ENCODE data around the gene ZDHHC8.

The ZDHHC8 gene, protein sequence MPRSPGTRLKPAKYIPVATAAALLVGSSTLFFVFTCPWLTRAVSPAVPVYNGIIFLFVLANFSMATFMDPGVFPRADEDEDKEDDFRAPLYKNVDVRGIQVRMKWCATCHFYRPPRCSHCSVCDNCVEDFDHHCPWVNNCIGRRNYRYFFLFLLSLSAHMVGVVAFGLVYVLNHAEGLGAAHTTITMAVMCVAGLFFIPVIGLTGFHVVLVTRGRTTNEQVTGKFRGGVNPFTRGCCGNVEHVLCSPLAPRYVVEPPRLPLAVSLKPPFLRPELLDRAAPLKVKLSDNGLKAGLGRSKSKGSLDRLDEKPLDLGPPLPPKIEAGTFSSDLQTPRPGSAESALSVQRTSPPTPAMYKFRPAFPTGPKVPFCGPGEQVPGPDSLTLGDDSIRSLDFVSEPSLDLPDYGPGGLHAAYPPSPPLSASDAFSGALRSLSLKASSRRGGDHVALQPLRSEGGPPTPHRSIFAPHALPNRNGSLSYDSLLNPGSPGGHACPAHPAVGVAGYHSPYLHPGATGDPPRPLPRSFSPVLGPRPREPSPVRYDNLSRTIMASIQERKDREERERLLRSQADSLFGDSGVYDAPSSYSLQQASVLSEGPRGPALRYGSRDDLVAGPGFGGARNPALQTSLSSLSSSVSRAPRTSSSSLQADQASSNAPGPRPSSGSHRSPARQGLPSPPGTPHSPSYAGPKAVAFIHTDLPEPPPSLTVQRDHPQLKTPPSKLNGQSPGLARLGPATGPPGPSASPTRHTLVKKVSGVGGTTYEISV

DNA sequence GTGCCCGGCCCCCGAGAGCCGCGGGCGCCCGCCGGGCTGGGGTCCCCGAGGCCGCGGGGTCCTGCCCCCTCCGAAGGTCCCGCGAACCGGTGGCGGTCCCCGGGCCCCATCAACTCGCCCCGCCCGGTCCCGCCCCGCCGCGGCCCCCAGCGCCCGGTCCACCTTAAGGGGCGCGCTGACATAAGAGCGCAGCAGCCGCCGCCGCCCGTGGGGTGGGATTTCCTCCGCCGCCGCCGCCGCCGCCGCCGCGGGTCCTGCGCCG is at the start of gene ZDHHC8:
TSS of gene ZDHHC8 (plus strand) at position 208 of the 262 bp plus-strand sequence. CDS start 144 bp downstream, outside the sequence.
- DNase-seq (ENCODE audit: low read depth in 2 of 3, low spot score in 2 of 3): no peak

DNA sequence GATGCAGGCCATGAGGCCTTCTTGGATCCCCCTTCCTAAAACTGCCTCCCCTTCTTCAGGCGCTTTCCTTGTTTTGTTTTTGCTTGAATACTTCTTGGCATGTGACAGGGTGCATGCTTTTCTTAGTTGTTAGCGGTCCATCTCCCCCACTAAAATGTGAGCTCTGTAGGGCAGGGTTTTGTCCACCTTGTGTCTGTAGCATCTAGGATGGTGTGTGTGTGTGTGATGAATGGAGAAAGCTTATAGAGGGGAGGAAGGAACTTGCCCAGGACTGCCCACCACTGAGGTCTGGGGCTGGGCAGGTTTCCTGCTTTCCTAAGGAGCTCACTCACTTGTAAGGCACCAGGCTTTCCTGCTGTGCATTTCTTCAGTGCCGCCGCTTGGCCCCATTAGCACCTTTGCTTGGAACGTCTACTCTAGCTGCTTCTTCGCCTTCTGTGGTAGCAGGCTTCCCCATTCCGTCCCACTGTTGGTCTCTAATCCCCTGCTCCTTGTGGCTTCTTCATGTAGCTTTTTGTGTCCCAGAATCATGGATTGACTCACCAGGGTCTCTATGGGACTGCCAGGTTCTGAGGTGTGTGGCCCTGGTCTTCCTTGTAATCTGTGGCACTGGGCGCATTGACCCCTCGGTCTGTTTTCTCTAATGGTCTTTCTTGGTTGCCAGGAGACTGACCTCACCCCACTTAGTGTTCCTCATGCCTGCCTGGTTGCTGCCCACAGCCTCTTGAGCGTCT is 48.3 kb upstream of the ZDHHC8 start:
- no peak for DNase-seq (ENCODE audit: low read depth in 2 of 3, low spot score in 2 of 3)

DNA sequence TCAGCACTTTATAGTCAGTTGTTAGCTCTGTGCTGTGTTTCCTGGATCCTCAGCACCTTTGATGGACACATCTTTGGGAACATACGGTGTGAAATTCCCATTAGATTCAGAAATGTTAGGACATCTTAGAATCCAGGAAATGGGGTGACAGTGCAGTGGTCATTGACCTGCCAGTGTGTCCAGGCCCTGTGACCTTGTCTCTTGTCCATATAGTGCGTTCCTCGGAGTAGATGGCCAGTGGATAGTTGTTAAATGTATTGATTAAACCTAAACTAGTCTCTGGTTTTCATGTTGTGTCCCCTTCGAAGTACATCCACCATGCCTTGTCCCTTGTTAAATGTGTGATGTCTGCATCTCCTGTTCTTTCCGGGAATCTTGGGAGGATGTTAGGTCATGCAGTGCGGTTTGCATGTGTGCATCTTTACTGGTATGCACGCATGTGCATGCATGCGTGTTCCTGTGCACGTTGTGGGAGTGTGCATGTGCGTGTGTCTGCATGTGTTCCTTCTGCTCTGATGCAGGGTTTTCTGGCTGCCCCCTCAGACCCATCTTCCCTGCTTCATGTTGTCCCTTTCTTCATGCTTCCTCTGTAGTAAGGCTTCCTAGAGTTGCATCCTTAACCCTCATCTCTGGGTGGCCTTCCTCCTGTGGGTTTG is 47.6 kb upstream of the ZDHHC8 start:
- DNase-seq (ENCODE audit: low read depth in 2 of 3, low spot score in 2 of 3): no peak

DNA sequence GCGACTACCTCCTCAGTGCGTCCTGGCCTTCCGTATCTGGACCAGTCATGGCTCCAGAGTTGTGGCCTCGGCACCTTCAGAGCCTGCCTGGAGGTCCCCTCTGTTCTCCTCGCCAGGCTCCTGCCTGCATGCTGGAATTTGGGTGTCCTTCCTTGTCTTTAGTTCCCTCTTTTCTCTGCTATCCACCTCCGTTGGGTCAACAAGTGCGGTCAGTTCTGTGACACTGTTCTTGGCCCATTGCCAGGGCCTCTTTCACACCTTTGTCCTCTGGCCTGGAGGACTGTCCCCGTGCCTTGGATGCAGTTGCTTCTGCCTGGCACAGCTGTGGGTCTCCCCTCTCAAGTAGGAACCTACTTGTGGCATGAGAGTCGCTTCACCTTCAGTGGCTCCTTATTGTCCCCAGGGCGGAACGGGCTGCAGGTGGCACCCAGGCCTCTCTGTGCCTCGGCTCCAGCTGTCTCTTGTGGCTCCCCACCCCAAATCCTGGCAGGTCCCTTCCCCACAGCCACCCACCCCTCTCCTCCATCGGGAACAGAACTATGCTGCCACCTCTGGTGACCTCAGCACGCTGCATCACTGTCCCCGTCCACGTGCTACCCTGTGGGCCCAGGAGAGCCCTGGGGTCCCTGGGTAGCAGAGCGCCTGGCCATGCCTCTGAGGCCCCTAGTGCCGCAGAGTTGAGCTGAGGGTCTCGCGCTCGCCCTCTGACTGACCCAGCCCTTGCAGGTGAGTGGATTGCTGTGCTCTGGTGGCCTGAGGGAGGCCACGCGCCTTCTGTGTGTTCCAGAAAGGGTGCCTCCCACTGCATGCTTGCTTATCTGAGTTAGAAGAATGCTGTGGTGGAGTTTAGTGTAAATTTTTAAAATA is 46.8 kb upstream of the ZDHHC8 start:
- DNase-seq (ENCODE audit: low read depth in 2 of 3, low spot score in 2 of 3): no peak

DNA sequence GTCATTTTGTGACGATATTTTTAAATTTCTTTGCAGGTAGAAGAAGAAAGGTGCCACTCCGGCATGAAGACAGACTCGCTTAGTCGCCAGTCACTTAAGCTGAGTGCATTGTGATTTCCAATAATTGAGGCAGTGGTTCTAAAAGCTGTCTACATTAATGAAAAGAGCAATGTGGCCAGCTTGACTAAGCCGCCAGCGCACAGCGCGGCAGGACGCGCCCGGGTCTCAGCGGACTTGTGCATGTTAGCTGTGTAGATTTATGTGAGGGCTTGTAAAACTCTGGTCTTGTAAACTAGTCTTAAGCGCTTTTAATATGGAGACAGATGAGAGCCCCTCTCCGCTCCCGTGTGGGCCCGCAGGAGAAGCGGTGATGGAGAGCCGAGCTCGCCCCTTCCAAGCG is 46.0 kb upstream of the ZDHHC8 start:
- no peak for DNase-seq (ENCODE audit: low read depth in 2 of 3, low spot score in 2 of 3)

DNA sequence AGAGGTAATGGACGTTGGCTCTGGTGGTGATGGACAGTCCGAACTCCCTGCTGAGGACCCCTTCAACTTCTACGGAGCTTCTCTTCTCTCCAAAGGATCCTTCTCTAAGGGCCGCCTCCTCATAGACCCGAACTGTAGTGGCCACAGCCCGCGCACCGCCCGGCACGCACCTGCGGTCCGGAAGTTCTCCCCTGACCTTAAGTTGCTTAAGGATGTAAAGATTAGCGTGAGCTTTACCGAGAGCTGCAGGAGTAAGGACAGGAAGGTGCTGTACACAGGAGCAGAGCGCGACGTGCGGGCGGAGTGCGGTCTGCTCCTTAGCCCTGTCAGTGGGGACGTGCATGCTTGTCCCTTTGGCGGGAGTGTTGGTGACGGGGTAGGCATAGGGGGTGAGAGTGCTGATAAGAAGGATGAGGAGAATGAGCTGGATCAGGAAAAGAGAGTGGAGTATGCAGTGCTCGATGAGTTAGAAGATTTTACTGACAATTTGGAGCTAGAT is 45.5 kb upstream of the ZDHHC8 start:
- DNase-seq (ENCODE audit: low read depth in 2 of 3, low spot score in 2 of 3): no peak

DNA sequence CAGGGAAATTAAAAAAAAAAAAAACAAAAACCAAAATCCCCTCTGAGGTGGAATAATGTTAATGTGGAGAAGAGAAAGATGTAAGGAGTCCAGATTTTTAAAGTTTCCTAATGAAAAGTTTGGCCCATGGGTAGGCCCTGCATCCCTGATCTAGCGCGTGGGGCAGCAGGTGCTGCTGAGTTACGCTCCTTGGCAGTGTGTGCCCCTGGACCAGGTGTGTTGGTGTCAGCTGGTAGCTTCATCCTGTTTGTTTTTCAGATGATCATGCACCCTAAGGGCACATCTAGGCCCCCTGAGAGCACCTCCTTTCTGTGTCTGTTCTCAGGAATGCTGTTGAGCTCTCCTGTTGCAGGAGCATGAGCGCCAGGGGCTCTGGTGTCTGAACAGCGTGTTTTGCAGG is 44.8 kb upstream of the ZDHHC8 start:
- DNase-seq (ENCODE audit: low read depth in 2 of 3, low spot score in 2 of 3): no peak

DNA sequence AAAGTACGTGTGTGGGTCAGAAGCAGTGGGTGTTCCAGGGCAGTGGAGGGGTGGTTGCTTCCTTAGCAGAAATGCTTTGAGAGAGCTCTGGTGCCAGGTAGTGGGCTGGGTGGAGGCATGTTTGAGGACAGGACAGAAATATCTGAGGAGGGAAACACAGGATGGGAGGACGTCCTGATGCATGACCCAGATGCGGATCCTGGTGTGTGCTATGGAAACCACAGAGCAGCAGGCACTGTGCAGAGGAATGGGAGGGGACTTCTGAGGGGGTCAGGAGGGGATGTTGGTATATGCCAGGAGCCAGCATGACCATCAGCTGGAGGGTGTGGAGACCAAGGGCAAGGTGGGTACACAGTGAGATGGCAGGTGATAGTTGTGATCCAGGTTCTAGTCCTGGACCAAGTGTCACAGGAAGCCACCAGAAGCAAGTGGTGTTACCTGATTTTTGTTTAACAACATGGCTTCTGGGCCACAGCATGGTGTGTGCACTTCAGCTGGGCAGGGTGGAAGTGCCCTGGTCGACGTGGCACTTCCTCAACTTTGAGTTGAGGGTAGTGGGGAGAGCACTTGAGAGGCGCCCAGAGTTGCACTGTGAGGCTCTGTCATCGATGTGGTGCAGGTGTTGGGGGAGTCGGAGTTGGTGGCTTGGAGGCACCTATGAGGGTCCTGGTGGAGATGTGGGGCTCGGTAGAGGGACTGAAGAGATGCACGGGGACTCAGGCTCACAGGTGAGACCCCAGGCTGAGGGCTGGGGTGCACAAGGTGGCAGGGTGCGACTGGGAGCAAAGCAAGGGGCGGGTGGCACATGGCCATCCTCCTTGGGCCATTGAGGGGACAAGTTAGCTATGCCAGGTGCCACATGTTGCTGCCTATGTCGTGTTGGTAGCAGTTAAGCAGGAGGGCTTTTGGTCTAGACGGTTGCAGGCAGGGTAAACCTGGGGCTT is 44.0 kb upstream of the ZDHHC8 start:
- no peak for DNase-seq (ENCODE audit: low read depth in 2 of 3, low spot score in 2 of 3)

DNA sequence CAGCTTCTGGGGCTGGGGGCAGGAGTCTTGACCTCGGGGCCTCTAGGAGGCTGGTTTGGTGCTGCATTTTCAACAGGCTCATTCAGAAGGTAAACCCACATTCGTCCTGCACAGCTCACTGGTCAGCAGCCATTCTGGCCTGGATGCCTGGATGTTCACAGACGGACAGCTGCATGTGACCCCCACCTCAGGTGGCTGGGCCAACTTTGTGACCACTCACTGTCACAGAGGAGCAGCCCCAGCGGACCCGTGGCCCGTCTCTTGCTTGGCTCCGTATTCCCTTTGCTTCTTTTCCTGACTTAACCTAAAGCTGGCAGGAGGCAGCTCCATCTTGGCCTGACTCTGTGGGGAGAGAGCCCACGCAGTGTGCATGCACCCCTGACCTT is 43.3 kb upstream of the ZDHHC8 start:
- DNase-seq (ENCODE audit: low read depth in 2 of 3, low spot score in 2 of 3): no peak

DNA sequence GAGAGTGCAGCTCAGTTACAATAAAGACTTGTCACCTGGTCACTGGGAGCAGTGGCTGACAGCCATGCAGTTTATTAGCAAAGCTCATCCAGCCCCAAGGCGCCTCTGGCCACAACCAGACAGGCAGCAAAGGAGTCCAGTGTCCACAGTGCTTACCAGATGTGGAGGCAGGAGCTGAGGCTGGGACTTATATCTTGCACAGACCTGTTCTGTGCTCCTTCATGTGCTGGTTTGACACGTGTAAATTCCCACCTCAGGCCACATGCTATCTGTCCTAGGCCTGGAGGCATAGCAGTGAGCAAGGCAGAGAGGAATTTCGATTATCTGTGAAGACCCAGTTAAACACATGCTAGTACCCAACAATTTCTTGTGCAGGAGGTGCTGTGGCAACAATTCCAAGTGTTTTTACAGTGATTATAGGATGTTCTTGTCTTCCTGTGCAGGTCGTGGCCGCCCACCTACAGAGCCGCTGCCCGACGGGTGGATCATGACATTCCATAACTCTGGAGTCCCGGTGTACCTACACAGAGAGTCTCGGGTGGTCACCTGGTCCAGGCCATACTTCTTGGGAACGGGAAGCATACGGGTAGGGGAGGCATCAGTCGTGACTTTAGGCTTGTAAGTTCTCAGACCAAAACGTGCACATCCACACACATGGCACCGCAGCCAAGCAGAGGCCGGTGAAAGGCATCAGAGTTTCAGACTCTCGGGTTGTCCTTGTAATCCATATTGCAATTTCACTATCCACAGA is 42.2 kb upstream of the ZDHHC8 start:
- DNase-seq (ENCODE audit: low read depth in 2 of 3, low spot score in 2 of 3): no peak

DNA sequence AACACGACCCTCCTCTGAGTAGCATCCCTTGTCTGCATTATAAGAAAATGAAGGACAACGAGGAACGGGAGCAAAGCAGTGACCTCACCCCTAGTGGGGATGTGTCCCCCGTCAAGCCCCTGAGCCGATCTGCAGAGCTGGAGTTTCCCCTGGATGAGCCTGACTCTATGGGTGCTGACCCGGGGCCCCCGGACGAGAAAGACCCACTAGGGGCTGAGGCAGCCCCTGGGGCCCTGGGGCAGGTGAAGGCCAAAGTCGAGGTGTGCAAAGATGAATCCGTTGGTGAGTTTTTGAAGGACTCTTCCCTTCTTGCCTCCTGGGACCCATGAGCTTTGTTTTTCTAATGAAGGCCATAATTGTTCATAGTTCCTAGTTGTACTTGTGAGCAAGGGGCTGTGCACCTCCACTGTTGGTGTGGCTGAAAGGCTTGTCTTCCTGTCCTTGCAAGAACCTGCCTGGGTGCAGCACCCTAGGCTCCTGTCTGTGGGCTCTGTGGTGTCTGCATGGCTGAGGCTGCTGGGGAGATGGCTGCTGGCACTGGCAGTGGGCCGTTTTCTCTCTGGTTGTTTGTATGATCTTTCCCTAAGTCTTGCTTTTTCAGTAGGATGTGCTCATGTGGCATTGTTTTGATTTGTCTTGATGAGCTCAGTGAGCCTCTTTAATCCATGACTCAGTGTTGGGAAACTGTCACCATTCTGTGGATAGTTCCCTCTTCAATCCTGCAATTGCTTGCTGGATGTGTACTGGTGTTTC is 41.5 kb upstream of the ZDHHC8 start:
- DNase-seq (ENCODE audit: low read depth in 2 of 3, low spot score in 2 of 3): no peak

DNA sequence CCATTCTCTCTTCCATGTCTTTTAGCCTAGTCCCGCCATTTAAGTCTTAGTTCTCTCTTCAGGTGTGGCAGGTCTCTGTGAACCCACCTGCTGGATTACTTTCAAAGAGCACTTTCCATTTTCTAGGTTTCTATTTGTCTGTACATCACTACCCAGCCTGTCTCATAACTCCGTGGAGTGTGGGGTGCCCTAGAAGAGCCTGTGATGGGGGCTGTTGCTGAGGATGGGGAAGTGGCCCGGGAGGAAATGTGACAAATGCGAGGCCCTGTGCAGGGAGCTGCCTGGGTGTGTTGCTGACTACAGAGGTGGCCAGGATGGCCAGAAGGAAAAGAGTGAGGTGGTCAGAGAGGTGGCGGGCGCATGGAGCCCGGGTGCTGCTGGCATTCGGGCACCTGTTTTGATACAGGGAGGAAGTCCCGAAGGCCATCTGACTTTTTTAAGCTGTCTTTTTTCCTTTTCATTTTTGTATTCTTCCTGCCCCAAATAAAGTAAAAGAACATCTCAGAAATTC is 40.8 kb upstream of the ZDHHC8 start:
- DNase-seq (ENCODE audit: low read depth in 2 of 3, low spot score in 2 of 3): no peak

DNA sequence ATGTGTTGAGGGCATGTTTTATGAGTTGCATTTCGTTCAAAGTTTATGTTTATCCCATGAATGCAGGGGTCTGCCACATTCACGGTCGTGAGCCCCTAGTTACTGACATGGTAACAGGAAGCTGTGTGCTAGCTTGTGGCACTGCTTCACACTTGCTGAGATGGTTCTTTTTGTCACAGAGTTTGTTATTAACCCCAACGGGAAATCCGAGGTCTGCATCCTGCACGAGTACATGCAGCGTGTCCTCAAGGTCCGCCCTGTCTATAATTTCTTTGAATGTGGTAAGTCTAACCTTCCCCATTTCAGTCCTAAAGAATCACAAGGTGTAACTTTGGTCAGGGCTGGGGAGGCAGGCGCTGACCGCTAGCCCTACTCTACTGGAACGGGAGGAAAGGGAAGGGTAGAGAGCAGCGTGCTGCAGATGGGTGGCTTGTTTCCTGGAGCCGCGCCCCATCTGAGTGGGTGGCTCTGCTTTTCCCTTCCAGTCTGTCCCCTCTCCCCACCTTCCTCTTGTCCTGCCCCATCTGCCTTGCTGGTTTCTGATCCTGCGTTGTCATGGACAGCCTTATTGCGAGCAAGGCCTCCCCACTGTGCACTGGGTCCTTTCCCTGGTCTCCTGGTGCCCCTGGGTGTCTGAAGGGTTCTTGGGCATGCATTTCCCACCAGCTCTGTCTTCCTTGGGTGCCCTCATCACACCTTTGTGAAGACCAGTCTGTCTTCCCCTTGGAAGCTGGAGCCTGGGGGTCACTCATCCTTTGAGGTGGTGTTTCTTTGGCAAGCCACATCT is 39.7 kb upstream of the ZDHHC8 start:
- DNase-seq (ENCODE audit: low read depth in 2 of 3, low spot score in 2 of 3): no peak

DNA sequence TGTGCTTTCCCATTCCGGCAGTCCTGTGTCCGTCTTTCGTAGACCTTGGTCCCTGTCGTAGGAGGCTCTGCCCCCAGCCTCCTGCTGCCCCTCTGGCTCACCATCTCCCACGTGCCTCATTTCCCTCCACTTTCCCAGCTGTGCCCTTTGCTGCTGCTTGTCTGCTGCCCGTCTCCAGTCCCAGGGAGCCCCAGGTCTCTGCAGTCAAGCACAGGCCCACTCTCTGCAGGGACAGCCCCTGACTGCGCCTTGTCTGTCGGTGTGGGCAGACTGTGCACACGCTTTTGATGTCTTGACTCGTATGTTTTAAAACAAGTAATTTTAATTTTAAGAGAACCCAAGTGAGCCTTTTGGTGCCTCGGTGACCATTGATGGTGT is 39.1 kb upstream of the ZDHHC8 start:
- no peak for DNase-seq (ENCODE audit: low read depth in 2 of 3, low spot score in 2 of 3)

DNA sequence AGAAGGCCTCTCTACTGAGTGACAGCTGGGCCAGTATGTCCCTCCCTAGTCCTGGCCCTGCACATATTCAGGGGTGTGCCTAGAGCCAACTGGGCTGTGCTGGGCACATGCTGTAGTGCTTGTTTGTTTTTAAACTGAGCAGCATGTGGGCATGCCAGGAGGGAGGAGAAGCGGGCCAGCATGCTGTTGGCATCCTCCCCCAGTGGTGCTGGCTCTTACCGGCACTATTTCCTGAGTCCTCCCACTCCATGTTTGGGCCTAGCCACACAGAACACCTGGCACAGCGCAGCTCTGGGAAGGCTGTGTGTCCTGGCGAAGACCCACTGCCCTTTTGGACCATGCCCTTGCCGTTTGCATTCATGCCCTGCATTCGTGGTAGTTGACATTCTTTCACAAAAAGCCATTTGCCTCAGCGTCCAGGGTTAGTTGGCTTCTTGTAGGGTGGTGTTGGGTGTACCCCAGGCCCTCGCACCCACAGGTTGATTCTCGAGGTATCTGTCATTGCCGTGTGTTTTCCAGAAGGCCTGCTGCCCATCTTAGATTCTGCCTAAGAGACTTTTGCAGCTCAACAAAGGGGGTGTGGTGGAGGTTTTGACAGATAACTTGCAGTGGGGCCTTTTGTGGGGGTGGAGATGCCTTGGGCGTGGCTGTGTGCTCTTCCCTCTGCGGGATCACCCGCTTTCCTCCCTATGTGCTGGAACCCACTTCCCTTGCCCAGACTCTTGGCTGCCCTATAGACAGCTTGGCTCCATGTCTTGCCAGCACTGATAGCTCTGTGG is 38.0 kb upstream of the ZDHHC8 start:
- no peak for DNase-seq (ENCODE audit: low read depth in 2 of 3, low spot score in 2 of 3)

DNA sequence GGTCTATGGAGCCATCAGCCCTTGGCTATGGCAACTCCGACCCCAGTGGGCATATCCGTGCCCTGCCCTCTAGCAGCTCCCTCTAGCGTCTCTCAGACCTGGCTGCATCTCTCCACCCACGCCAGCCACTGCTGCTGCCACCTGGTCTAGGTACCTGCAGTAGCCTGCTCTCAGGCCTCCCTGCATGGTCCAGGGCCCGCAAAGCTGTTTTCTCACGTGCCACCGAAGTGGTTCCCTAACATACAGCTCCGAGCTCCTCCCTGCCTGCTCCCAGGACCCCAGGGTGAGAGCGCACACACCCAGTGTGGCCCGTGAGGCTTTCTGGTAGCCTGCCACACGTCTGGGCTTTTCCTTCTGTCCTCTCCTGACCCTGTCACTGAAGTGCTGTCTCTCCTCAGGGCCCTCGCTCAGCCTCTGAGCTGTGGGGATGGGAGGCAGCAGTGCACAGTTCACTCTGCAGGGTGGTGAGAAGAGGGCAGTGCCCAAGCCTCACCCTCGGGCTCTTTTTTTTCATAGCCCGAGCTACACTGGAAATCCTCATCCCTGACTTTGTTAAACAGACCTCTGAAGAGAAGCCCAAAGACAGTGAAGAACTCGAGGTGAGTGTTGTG is 37.3 kb upstream of the ZDHHC8 start:
- DNase-seq (ENCODE audit: low read depth in 2 of 3, low spot score in 2 of 3): no peak
